RWPE1 (cell line): Measurements from ENCODE around the gene SEPTIN8.

Experiments used
- CTCF ChIA-PET: fragments of 350-600 bp; sonication (Branson Sonifier 250); formaldehyde crosslinking; extraction: SDS; loops from one replicate; lab custom pipeline; 2021; lab: Yijun Ruan, JAX
- POLR2A ChIA-PET: fragments of 400-600 bp; formaldehyde crosslinking; extraction: SDS; loops from one replicate; lab custom pipeline; 2020; ENCODE audit warnings: antibody characterized with exemption; ENCODE audit not compliant: low non-redundant PET; lab: Yijun Ruan, JAX
- DNase-seq: peaks from one replicate; pipeline ENCODE4 v3.0.0; 2012; ENCODE audit warnings: low spot score
- H3K27ac ChIP-seq: fragments of 450-650 bp; 2 replicates; pipeline ENCODE4 v1.5.1; 2017
- TF ChIP-seq, protein P1 (sequence below): fragments of 450-650 bp; conservative IDR thresholded peaks from 2 replicates; pipeline ENCODE4 v1.5.1; 2017; ENCODE audit warnings: low read depth, mild to moderate bottlenecking

The SEPTIN8 gene

GRCh38 chr5:132736853-132737833, 39.9 kb downstream of the SEPTIN8 start, which contains the start of gene KIF3A:
Gene KIF3A (minus strand): TSS chr5:132737546. CDS start chr5:132737419, 127 bp downstream.
- H3K27ac ChIP-seq: peak within 1 kb of the TSS; percentile 63
- ChIA-PET POLR2A (interaction anchor here (0.6 to 1.0 kb wide), 4 partner anchors 9 to 80 kb away, joined by 3 to 4 read pairs (median 4); no protein-coding TSS in a partner anchor), CTCF (interaction anchor here (1.1 to 1.3 kb wide), 2 partner anchors 83 to 350 kb away, joined by 3 read pairs; no protein-coding TSS in a partner anchor)
- TF ChIP-seq, protein P1, sequence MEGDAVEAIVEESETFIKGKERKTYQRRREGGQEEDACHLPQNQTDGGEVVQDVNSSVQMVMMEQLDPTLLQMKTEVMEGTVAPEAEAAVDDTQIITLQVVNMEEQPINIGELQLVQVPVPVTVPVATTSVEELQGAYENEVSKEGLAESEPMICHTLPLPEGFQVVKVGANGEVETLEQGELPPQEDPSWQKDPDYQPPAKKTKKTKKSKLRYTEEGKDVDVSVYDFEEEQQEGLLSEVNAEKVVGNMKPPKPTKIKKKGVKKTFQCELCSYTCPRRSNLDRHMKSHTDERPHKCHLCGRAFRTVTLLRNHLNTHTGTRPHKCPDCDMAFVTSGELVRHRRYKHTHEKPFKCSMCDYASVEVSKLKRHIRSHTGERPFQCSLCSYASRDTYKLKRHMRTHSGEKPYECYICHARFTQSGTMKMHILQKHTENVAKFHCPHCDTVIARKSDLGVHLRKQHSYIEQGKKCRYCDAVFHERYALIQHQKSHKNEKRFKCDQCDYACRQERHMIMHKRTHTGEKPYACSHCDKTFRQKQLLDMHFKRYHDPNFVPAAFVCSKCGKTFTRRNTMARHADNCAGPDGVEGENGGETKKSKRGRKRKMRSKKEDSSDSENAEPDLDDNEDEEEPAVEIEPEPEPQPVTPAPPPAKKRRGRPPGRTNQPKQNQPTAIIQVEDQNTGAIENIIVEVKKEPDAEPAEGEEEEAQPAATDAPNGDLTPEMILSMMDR: no peak
- peak; percentile 100 for DNase-seq

- DNase-seq: no peak
- ChIA-PET CTCF (interaction anchor here (0.7 kb wide), 1 partner anchor 47 kb away, joined by 3 read pairs; no protein-coding TSS in a partner anchor), POLR2A (no interaction called here)
- TF ChIP-seq, protein P1: no peak
- no peak overlapping the region for H3K27ac ChIP-seq
Measured at GRCh38 chr5:132734687-132735086, 42.4 kb downstream of the SEPTIN8 start.

DNA sequence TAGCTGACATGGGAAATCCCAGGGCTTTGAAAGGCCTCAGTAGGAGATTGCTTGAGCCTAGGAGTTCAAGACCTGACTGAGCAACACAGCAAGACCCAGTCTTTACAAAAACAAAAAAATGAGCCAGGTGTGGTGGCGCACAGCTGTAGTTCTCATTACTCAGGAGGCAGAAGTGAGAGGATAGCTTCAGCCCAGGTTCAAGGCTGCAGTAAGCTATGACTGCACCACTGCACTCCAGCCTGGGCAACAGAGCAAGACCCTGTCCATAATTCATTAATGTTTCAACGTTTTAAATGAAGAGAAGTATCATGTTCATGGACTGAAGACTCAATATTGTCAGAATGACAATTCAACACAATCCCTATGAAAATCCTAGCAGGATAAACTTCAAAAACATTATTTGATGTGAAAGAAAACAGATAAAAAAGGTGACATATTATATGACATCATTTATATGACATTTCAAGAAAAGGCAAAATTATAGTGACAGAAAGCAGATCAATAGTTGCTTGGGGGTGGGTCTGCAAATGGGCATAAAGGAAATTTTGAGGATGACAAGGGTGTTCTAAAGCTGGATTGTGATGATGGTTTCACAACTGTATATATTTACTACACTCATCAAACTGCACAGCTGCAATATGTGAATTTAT, 43.4 kb downstream of the SEPTIN8 start:
- DNase-seq: no peak
- TF ChIP-seq, protein P1: no peak
- CTCF ChIA-PET: interaction anchor here (0.6 kb wide), 1 partner anchor 86 kb away, joined by 3 read pairs; no protein-coding TSS in a partner anchor
- no peak overlapping the region for H3K27ac ChIP-seq
- POLR2A ChIA-PET: no interaction called here

- ChIA-PET CTCF (interaction anchor here (0.6 to 1.4 kb wide), 4 partner anchors 43 to 593 kb away, joined by 3 to 4 read pairs (median 4); no protein-coding TSS in a partner anchor), POLR2A (no interaction called here)
- no peak overlapping the region for H3K27ac ChIP-seq
- DNase-seq: no peak
- TF ChIP-seq, protein P1: no peak
Measured at GRCh38 chr5:132729896-132730295, 47.1 kb downstream of the SEPTIN8 start.

DNA sequence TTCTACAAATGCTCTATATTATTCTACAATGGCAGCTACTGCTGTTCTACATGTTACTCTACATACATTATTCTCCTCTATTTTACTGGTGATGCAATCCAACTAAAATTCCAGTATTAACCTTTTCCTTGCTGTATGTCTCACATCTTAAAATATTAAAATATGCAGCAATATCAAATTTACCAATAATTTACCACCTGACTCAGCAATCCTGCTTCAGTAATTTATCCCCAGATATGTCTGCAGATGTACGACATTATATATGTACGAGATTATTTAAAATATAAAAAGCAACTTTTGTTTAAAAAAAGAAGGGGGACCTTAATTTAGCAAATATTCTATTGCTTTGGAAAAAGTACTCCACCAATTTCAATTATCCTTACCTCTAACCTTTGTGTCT, 51.3 kb downstream of the SEPTIN8 start:
- ChIA-PET CTCF (no interaction called here), POLR2A (no interaction called here)
- H3K27ac ChIP-seq: no peak overlapping the region
- TF ChIP-seq, protein P1: no peak
- no peak for DNase-seq
